K562 (cell line): ENCODE measurements around the gene NOCT. TPM values are rescaled to one million over a fixed set of nuclear protein-coding genes. Genes with fewer than 3 reads are reported as not detected.

Source experiments
- ATAC-seq: fragments of 200-7000 bp; cut with Tn5 transposase; 3 replicates; pipeline ENCODE4 v1.9.1; 2020; ENCODE audit warnings: moderate library complexity
- BruUV-seq: library from RNA; stranded (reverse); fragments of 400-500 nt; replicated peaks from 2 replicates; lab custom pipeline; 2021; lab: Mats Ljungman, UMichigan
- CTCF ChIA-PET: fragments of 300-600 bp; formaldehyde crosslinking; extraction: SDS; loops from one replicate; lab custom pipeline; 2021; ENCODE audit warnings: low intra/inter-chr PET ratio; lab: Yijun Ruan, JAX
- POLR2A ChIA-PET: fragments of 300-600, 350-650 bp; sonication (Branson Sonifier 250); formaldehyde crosslinking; extraction: SDS; loops from one replicate; lab custom pipeline; 2021; ENCODE audit warnings: antibody characterized with exemption, inconsistent platforms; lab: Yijun Ruan, JAX
- DNase-seq, 4 experiments: peaks; one replicate each; pipeline versions ENCODE4 v3.0.0 to v3.0.0-alpha.2; 2011 to 2018; ENCODE audit warnings: low spot score in 3 of 4, mixed read lengths in 3 of 4; ENCODE audit errors: extremely low read depth in 1 of 4
- FAIRE-seq: peaks from 2 replicates; lab custom pipeline; 2011; peaks lifted over from hg19 to GRCh38; lab: Jason Lieb, UNC
- H2AFZ ChIP-seq: 2 replicates; pipeline ENCODE4 v1.6.0; 2011; ENCODE audit warnings: low read depth, low read length, control low read depth, inconsistent platforms
- H3K27ac ChIP-seq: fragments of 200-600 bp; 3 replicates; pipeline ENCODE4 v1.8.0; 2011; ENCODE audit warnings: low read depth, mild to moderate bottlenecking, control low read depth, inconsistent platforms, low read length, moderate library complexity, mixed read lengths; ENCODE audit errors: extremely low read depth
- H3K27me3 ChIP-seq, 2 experiments: fragments of 300-600 bp in 1 of 2; 2 replicates in 1 of 2; 3 replicates in 1 of 2; pipeline versions ENCODE4 v1.6.0 to v1.8.0; 2011; ENCODE audit warnings: inconsistent platforms in 2 of 2, low read length in 2 of 2, mild to moderate bottlenecking in 1 of 2, mixed read lengths in 1 of 2, moderate library complexity in 1 of 2; ENCODE audit not compliant: control insufficient read depth in 2 of 2, insufficient read depth in 2 of 2
- H3K36me3 ChIP-seq: fragments of 300-600 bp; 3 replicates; pipeline ENCODE4 v1.8.0; 2011; ENCODE audit warnings: mild to moderate bottlenecking, low read length, inconsistent platforms; ENCODE audit not compliant: control insufficient read depth, insufficient read depth
- H3K4me1 ChIP-seq, 2 experiments: fragments of 200-600 bp in 1 of 2; replicated peaks in 1 of 2; 2 replicates in 1 of 2; 3 replicates in 1 of 2; pipeline versions ENCODE4 v1.5.1 to v1.8.0; 2011; ENCODE audit warnings: inconsistent platforms in 2 of 2, low read length in 2 of 2, mild to moderate bottlenecking in 1 of 2, mixed read lengths in 1 of 2, moderate library complexity in 1 of 2; ENCODE audit not compliant: control insufficient read depth in 2 of 2, insufficient read depth in 2 of 2
- H3K4me2 ChIP-seq: 2 replicates; pipeline ENCODE4 v1.6.1; 2011; ENCODE audit warnings: low read length, control low read depth, inconsistent platforms, mixed read lengths; ENCODE audit not compliant: insufficient read depth
- H3K4me3 ChIP-seq: fragments of 200-600 bp; sonication (generic), shearing (Covaris generic); 2 replicates; pipeline ENCODE4 v1.5.1; 2016; ENCODE audit warnings: control low read depth, inconsistent platforms
- H3K79me2 ChIP-seq: fragments of 200-600 bp; 3 replicates; pipeline ENCODE4 v1.8.0; 2011; ENCODE audit warnings: low read length, inconsistent platforms; ENCODE audit not compliant: control insufficient read depth, insufficient read depth
- H3K9ac ChIP-seq, 2 experiments: 2 replicates each; pipeline versions ENCODE4 v1.6.0 to v1.6.1; 2011; ENCODE audit warnings: low read depth in 2 of 2, low read length in 2 of 2, control low read depth in 1 of 2, inconsistent platforms in 1 of 2, mild to moderate bottlenecking in 1 of 2, mixed read lengths in 1 of 2; ENCODE audit not compliant: insufficient read depth in 1 of 2
- H3K9me1 ChIP-seq: one replicate; pipeline ENCODE4 v1.6.0; 2011; ENCODE audit warnings: inconsistent platforms, mild to moderate bottlenecking, low read length, moderate library complexity; ENCODE audit not compliant: control insufficient read depth, insufficient read depth
- H3K9me3 ChIP-seq: replicated peaks from 2 replicates; pipeline ENCODE4 v1.5.1; 2011; ENCODE audit warnings: low read depth, low read length, inconsistent platforms; ENCODE audit not compliant: control insufficient read depth, insufficient read depth
- H4K20me1 ChIP-seq: replicated peaks from 2 replicates; pipeline ENCODE4 v1.6.1; 2011; ENCODE audit warnings: low read length, inconsistent platforms, mixed read lengths; ENCODE audit not compliant: control insufficient read depth, insufficient read depth
- BCOR ChIP-seq: fragments of 450-650 bp; IDR thresholded peaks from 2 replicates; pipeline ENCODE4 v1.6.1; 2016
- BRF1 ChIP-seq: IDR thresholded peaks from 3 replicates; pipeline ENCODE4 v1.6.1; 2011; ENCODE audit warnings: borderline replicate concordance, mild to moderate bottlenecking; ENCODE audit not compliant: insufficient read length; ENCODE audit errors: extremely low read depth
- HCFC1 ChIP-seq: IDR thresholded peaks from 2 replicates; pipeline ENCODE4 v1.6.1; 2012; ENCODE audit warnings: low read depth, low read length, improper control_type of control experiment
- KLF10 ChIP-seq: fragments of 250-450 bp; sonication (Bioruptor Pico); IDR thresholded peaks from 2 replicates; pipeline ENCODE4 v1.6.1; 2021; ENCODE audit warnings: matching md5 sums
- L3MBTL2 ChIP-seq: fragments of 450-650 bp; IDR thresholded peaks from 2 replicates; pipeline ENCODE4 v1.6.1; 2016; ENCODE audit warnings: mild to moderate bottlenecking, moderate library complexity
- MBD2 ChIP-seq: sonication (generic); IDR thresholded peaks from 2 replicates; pipeline ENCODE4 v1.6.1; 2016; ENCODE audit warnings: low read depth, borderline replicate concordance
- NCOA6 ChIP-seq: fragments of 450-650 bp; IDR thresholded peaks from 2 replicates; pipeline ENCODE4 v1.6.1; 2017; ENCODE audit warnings: mild to moderate bottlenecking
- ZNF184 ChIP-seq: sonication (generic); formaldehyde crosslinking; IDR thresholded peaks from 2 replicates; pipeline ENCODE4 v1.5.0; 2020; ENCODE audit warnings: missing genetic modification reagents
- ZNF280A ChIP-seq: fragments of 450-650 bp; IDR thresholded peaks from 2 replicates; pipeline ENCODE4 v1.6.1; 2018; ENCODE audit warnings: mild to moderate bottlenecking, low read depth; ENCODE audit not compliant: partially characterized antibody
- ZSCAN32 ChIP-seq: fragments of 450-650 bp; formaldehyde crosslinking; IDR thresholded peaks from 2 replicates; pipeline ENCODE4 v1.4.0; 2020; ENCODE audit warnings: mild to moderate bottlenecking, moderate library complexity
- WGBS: fragments of 100-300 bp; shearing (Covaris generic); methylation state at CpG from one replicate; pipeline ENCODE4 v1.1.6; 2016; ENCODE audit warnings: low coverage, mixed read lengths; ENCODE audit not compliant: insufficient coverage; ENCODE audit errors: missing lambda C conversion rate; 5-methylcytosine and 5-hydroxymethylcytosine counted together
- in situ Hi-C: fragments of 300-500 bp; cut with MboI; formaldehyde crosslinking; loops from 4 replicates; pipeline ENCODE4 v1.15.0; 2018; ENCODE audit warnings: inconsistent platforms, mixed read lengths
- intact Hi-C: fragments of 100-400 bp; cut with micrococcal nuclease; formaldehyde crosslinking; loops from 2 replicates; pipeline ENCODE4 v1.14.2; 2022
- polyA plus RNA-seq, 8 experiments: library from polyadenylated mRNA; depleted of rRNA in 4 of 8; stranded (reverse) in 5 of 8; unstranded in 3 of 8; fragments of >200 nt; fragmentation: Nextera tagmentation in 2 of 8; fragmentation: Illumina TruSeq in 1 of 8; extraction: Ambion mirVana in 2 of 8; extraction: Trizol in 1 of 8; gene quantifications; 2 replicates each; pipeline versions ENCODE4 v1.2.1 to v1.2.3, GENCODE V29; 2011 to 2014; ENCODE audit warnings: inconsistent platforms in 1 of 8, missing spikeins in 1 of 8
- total RNA-seq, 7 experiments: library from RNA; depleted of rRNA in 6 of 7; stranded (reverse); fragments of >200 nt in 6 of 7; fragmentation: Illumina TruSeq in 2 of 7; extraction: Trizol in 2 of 7; gene quantifications; 2 replicates each; pipeline versions ENCODE4 v1.2.1 to v1.2.3, GENCODE V29; 2011 to 2021; ENCODE audit warnings: low replicate concordance in 1 of 7
- TF ChIP-seq, protein P1 (sequence below): sonication (generic); formaldehyde crosslinking; IDR thresholded peaks from 2 replicates; pipeline ENCODE4 v1.8.0; 2022; ENCODE audit warnings: mild to moderate bottlenecking, missing genetic modification reagents
- TF ChIP-seq, protein P2 (sequence below): conservative IDR thresholded peaks from 2 replicates; pipeline ENCODE4 v1.6.1; 2011; ENCODE audit warnings: low read depth, mild to moderate bottlenecking, low read length; ENCODE audit not compliant: control insufficient read depth

Gene NOCT
- total and polyA plus RNA-seq, 9 of the 15 experiments (the other 6 are each of a cell fraction or from before 2014, with no cell fraction given) = 1.3 to 20.2 (median 11.1) TPM

GRCh38 chr4:139018971-139019758 lies 3.6 kb downstream of the NOCT start:
- FAIRE-seq (no peak), ATAC-seq (no peak), DNase-seq (no peak)
- no peaks in the 10 kb centered on the region for H3K9me1 ChIP-seq
- H3K9ac ChIP-seq = no peak overlapping the region
- no peak overlapping the region for H3K4me2 ChIP-seq
- H3K4me3 ChIP-seq = no peak overlapping the region
- TF ChIP-seq MBD2 (no peak), KLF10 (CRISPR knock-in tag) (no peak)
- H2AFZ ChIP-seq = no peak overlapping the region
- H3K36me3 ChIP-seq = peaks cover 53% of the 10 kb centered on the region
- intact Hi-C loops = loop anchor here (5.0 to 10.0 kb wide), 4 partner anchors 63 to 774 kb away; partner anchors contain the start of genes ELF2 and SLC7A11
- H4K20me1 ChIP-seq = peaks cover 3% of the 10 kb centered on the region
- POLR2A ChIA-PET = interaction anchor here (1.4 to 6.6 kb wide), 2 partner anchors 10 to 62 kb away, joined by 3 to 52 read pairs; no protein-coding TSS in a partner anchor
- WGBS = 85% methylated on average over 10 of the region's 10 CpGs
- no peaks in the 10 kb centered on the region for H3K9me3 ChIP-seq
- H3K27me3 ChIP-seq = no peaks in the 10 kb centered on the region
- H3K4me1 ChIP-seq = peaks cover 15 to 21% of the 10 kb centered on the region in 2 experiments; a peak in 4 of 5 replicates
- H3K79me2 ChIP-seq = peaks cover 85% of the 10 kb centered on the region
- no peak overlapping the region for H3K27ac ChIP-seq
- CTCF ChIA-PET = no interaction called here
- BruUV-seq = no TSS peak
- in situ Hi-C loops = no loop called here

DNA sequence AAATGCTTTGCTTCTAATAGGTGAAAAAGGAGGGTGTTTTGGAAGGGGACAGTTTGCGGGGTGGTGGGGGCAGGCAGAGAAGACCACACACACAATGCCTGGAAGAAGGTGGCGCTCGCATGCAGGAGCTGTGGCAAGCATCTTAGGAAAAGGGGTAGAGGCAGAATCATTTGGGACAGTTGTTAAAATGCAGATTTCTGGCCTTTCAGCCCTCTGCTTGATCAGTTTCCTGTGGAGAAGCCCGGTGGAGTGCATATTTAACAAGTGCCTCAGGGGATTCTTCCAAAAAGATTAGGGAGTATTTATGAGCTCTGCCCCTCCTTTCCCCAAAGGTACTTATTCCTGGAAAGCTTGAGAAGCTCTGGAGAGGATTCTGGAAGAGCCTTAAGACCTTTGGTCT lies 4.8 kb downstream of the NOCT start:
- Histone ChIP-seq H3K4me1 (peaks cover 8 to 10% of the 10 kb centered on the region in 2 experiments; a peak in 4 of 5 replicates), H3K79me2 (peaks cover 97% of the 10 kb centered on the region), H3K4me3 (no peak overlapping the region), H3K9ac (no peak overlapping the region), H4K20me1 (peaks cover 3% of the 10 kb centered on the region), H3K9me1 (no peaks in the 10 kb centered on the region), H2AFZ (no peak overlapping the region), H3K36me3 (peaks cover 66% of the 10 kb centered on the region), H3K4me2 (no peak overlapping the region), H3K9me3 (no peaks in the 10 kb centered on the region), H3K27me3 (no peaks in the 10 kb centered on the region), H3K27ac (no peak overlapping the region)
- intact Hi-C loops (no loop called here), in situ Hi-C loops (no loop called here)
- WGBS = 97% methylated on average over 4 of the region's 4 CpGs
- DNase-seq (no peak), FAIRE-seq (no peak), ATAC-seq (no peak)
- BruUV-seq = no TSS peak
- POLR2A ChIA-PET = interaction anchor here (1.2 to 6.6 kb wide), 3 partner anchors 9 to 134 kb away, joined by 3 to 52 read pairs (median 3); no protein-coding TSS in a partner anchor
- CTCF ChIA-PET = no interaction called here
- TF ChIP-seq ZSCAN32 (CRISPR knock-in tag) = no peak
- no peak for TF ChIP-seq ZNF184
- no peak for TF ChIP-seq L3MBTL2
- TF ChIP-seq BRF1 = no peak
- TF ChIP-seq HCFC1 = no peak
- no peak for TF ChIP-seq BCOR
- TF ChIP-seq, protein P1, sequence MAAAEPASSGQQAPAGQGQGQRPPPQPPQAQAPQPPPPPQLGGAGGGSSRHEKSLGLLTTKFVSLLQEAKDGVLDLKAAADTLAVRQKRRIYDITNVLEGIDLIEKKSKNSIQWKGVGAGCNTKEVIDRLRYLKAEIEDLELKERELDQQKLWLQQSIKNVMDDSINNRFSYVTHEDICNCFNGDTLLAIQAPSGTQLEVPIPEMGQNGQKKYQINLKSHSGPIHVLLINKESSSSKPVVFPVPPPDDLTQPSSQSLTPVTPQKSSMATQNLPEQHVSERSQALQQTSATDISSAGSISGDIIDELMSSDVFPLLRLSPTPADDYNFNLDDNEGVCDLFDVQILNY (CRISPR knock-in tag) = no peak
- TF ChIP-seq NCOA6 = no peak
- no peak for TF ChIP-seq ZNF280A
- TF ChIP-seq, protein P2, sequence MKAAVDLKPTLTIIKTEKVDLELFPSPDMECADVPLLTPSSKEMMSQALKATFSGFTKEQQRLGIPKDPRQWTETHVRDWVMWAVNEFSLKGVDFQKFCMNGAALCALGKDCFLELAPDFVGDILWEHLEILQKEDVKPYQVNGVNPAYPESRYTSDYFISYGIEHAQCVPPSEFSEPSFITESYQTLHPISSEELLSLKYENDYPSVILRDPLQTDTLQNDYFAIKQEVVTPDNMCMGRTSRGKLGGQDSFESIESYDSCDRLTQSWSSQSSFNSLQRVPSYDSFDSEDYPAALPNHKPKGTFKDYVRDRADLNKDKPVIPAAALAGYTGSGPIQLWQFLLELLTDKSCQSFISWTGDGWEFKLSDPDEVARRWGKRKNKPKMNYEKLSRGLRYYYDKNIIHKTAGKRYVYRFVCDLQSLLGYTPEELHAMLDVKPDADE = no peak
